ENCODE measurements around the gene LRRC8A.

The LRRC8A gene

GRCh38 chr9:128881884-128882676, at the start of gene LRRC8A, which contains the start of gene KYAT1:
Gene LRRC8A (plus strand): TSS chr9:128882133. CDS start chr9:128907165, 25,032 bp downstream.
Gene KYAT1 (minus strand): TSS chr9:128881950. CDS start chr9:128845405, 36,545 bp downstream.
- H3K4me3 ChIP-seq (ENCODE audit: low read length): peak within 1 kb of the TSS; percentile 92
- TF ChIP-seq, protein P1, sequence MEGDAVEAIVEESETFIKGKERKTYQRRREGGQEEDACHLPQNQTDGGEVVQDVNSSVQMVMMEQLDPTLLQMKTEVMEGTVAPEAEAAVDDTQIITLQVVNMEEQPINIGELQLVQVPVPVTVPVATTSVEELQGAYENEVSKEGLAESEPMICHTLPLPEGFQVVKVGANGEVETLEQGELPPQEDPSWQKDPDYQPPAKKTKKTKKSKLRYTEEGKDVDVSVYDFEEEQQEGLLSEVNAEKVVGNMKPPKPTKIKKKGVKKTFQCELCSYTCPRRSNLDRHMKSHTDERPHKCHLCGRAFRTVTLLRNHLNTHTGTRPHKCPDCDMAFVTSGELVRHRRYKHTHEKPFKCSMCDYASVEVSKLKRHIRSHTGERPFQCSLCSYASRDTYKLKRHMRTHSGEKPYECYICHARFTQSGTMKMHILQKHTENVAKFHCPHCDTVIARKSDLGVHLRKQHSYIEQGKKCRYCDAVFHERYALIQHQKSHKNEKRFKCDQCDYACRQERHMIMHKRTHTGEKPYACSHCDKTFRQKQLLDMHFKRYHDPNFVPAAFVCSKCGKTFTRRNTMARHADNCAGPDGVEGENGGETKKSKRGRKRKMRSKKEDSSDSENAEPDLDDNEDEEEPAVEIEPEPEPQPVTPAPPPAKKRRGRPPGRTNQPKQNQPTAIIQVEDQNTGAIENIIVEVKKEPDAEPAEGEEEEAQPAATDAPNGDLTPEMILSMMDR (conservative IDR thresholded peaks at IDR 0.05; ENCODE audit: low read length): no peak
- DNase-seq (ENCODE audit: low read depth): peak; percentile 92

- DNase-seq (ENCODE audit: low read depth): no peak
- TF ChIP-seq, protein P1 (conservative IDR thresholded peaks at IDR 0.05; ENCODE audit: low read length): no peak
- H3K4me3 ChIP-seq (ENCODE audit: low read length): no peak overlapping the region
Measured at GRCh38 chr9:128833696-128834095, 48.2 kb upstream of the LRRC8A start.

GRCh38 chr9:128835246-128836210, 46.4 kb upstream of the LRRC8A start:
- TF ChIP-seq, protein P1 (conservative IDR thresholded peaks at IDR 0.05; ENCODE audit: low read length): no peak
- no peak overlapping the region for H3K4me3 ChIP-seq (ENCODE audit: low read length)
- DNase-seq (ENCODE audit: low read depth): no peak

- TF ChIP-seq, protein P1 (conservative IDR thresholded peaks at IDR 0.05; ENCODE audit: low read length): no peak
- DNase-seq (ENCODE audit: low read depth): no peak
- no peak overlapping the region for H3K4me3 ChIP-seq (ENCODE audit: low read length)
Measured at GRCh38 chr9:128836509-128837145, 45.3 kb upstream of the LRRC8A start.

- TF ChIP-seq, protein P1 (conservative IDR thresholded peaks at IDR 0.05; ENCODE audit: low read length): no peak
- DNase-seq (ENCODE audit: low read depth): no peak
- H3K4me3 ChIP-seq (ENCODE audit: low read length): no peak overlapping the region
Measured at GRCh38 chr9:128838338-128838737, 43.6 kb upstream of the LRRC8A start.

GRCh38 chr9:128840524-128840923, 41.4 kb upstream of the LRRC8A start:
- TF ChIP-seq, protein P1 (conservative IDR thresholded peaks at IDR 0.05; ENCODE audit: low read length): no peak
- DNase-seq (ENCODE audit: low read depth): no peak
- H3K4me3 ChIP-seq (ENCODE audit: low read length): no peak overlapping the region
